ENCODE measurements around the gene EWSR1. TPM values are rescaled to one million over a fixed set of nuclear protein-coding genes. Genes with fewer than 3 reads are reported as not detected.
"Not testable (repeated sequence)": the region's sequence is repeated elsewhere in the genome, so short reads cannot be mapped to it uniquely, and the experiment has no call there.

EWSR1 gene
- total RNA-seq, 1 donor from 2014 or later: 347 TPM

GRCh38 chr22:29245626-29246385 is 22.3 kb upstream of the EWSR1 start:
- Mint-ChIP-seq H3K27ac (peak overlapping the region; percentile 31), H3K9me3 (peaks cover 6% of the 10 kb centered on the region), H3K4me3 (no peak overlapping the region), H3K4me1 (ENCODE audit: unreplicated experiment) (peaks cover 5% of the 10 kb centered on the region), H3K36me3 (peaks cover 12% of the 10 kb centered on the region), H3K27me3 (no peaks in the 10 kb centered on the region)
- TF ChIP-seq CTCF (conservative IDR thresholded peaks at IDR 0.05): peak; percentile 96
- DNase-seq (ENCODE audit: extremely low spot score, unreplicated experiment): peak; percentile 81

GRCh38 chr22:29247891-29248290 is 20.2 kb upstream of the EWSR1 start:
- H3K4me3 Mint-ChIP-seq; H3K27ac Mint-ChIP-seq; H3K9me3 Mint-ChIP-seq; DNase-seq (ENCODE audit: extremely low spot score, unreplicated experiment); H3K4me1 Mint-ChIP-seq (ENCODE audit: unreplicated experiment); H3K36me3 Mint-ChIP-seq; H3K27me3 Mint-ChIP-seq: not testable (repeated sequence)

DNA sequence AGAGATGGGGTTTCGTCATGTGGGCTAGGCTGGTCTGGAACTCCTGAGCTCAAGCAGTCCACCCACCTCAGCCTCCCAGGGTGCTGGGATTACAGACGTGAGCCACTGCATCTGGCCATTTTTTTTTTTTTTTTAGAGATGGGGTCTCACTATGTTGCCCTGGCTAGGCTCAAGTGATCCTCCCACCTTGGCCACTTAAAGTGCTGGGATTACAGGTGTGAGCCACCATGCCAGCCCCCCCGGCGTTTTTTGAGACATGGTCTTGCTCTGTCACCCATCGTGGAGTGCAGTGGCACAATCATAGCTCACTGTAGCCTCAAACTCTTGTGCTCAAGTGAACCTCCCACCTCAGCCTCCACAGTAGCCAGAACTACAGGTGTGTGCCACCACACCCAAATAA is 16.8 kb upstream of the EWSR1 start:
- H3K27me3 Mint-ChIP-seq: no peaks in the 10 kb centered on the region
- peaks cover 4% of the 10 kb centered on the region for H3K4me1 Mint-ChIP-seq (ENCODE audit: unreplicated experiment)
- no peaks in the 10 kb centered on the region for H3K36me3 Mint-ChIP-seq
- H3K9me3 Mint-ChIP-seq: no peaks in the 10 kb centered on the region
- DNase-seq (ENCODE audit: extremely low spot score, unreplicated experiment): no peak
- no peak overlapping the region for H3K4me3 Mint-ChIP-seq
- H3K27ac Mint-ChIP-seq: no peak overlapping the region
- TF ChIP-seq CTCF (conservative IDR thresholded peaks at IDR 0.05): no peak

GRCh38 chr22:29251981-29252911 is 15.8 kb upstream of the EWSR1 start:
- H3K4me1 Mint-ChIP-seq (ENCODE audit: unreplicated experiment): peaks cover 4% of the 10 kb centered on the region
- no peak for TF ChIP-seq CTCF (conservative IDR thresholded peaks at IDR 0.05)
- H3K9me3 Mint-ChIP-seq: no peaks in the 10 kb centered on the region
- H3K4me3 Mint-ChIP-seq: no peak overlapping the region
- no peak overlapping the region for H3K27ac Mint-ChIP-seq
- no peaks in the 10 kb centered on the region for H3K36me3 Mint-ChIP-seq
- DNase-seq (ENCODE audit: extremely low spot score, unreplicated experiment): no peak
- no peaks in the 10 kb centered on the region for H3K27me3 Mint-ChIP-seq

DNA sequence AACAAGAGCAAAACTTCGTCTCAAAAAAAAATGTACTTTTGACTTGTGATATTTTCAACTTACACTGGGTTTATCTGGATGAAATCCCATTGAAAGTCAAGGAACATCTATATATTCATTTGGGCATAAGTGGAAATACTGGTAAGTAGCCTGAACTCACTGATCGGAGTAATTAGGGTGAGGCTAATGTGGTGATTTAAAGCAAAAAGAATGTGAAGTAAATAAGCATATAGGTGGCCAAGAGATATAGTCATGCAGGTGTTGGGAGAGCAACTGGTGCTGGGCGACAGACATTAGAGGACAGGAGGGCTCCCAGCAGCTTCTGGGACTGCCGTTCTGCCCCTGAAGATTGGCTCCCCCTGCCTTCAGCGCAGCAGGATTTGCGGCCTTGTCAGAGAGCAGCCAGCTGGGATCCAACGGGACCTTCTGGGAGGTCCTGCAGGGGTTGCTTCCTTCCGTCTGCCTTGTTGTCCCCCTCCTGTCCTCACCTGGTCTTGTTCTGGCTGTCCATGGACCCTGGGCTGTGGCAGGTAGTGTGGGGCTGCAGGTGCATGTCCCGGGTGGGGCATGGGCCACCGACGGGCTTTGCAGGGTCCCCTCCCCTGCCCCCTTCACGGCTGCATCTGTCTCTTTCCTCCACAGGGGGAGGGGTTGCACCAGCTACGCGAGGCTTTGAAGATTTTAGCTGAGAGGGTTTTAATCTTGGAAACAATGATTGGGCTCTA is 14.3 kb upstream of the EWSR1 start:
- H3K4me1 Mint-ChIP-seq (ENCODE audit: unreplicated experiment): peaks cover 4% of the 10 kb centered on the region
- H3K27me3 Mint-ChIP-seq: no peaks in the 10 kb centered on the region
- no peak for TF ChIP-seq CTCF (conservative IDR thresholded peaks at IDR 0.05)
- no peak overlapping the region for H3K27ac Mint-ChIP-seq
- DNase-seq (ENCODE audit: extremely low spot score, unreplicated experiment): no peak
- no peaks in the 10 kb centered on the region for H3K9me3 Mint-ChIP-seq
- no peak overlapping the region for H3K4me3 Mint-ChIP-seq
- no peaks in the 10 kb centered on the region for H3K36me3 Mint-ChIP-seq

All from type B pancreatic cell (in vitro differentiated cells).